Sigmoid colon (tissue), 7 donors: ENCODE measurements around the gene MAP4K5. TPM values are rescaled to one million over a fixed set of nuclear protein-coding genes. Genes with fewer than 3 reads are reported as not detected.

Experiments
- DNase-seq: peaks from one replicate; pipeline ENCODE4 v3.0.0-alpha.2; 2019
- H3K27ac ChIP-seq, 4 donors: fragments of 200-600 bp; sonication (generic); one replicate each; pipeline ENCODE4 v1.5.1; 2016 to 2019; ENCODE audit warnings: mild to moderate bottlenecking in 1 of 4
- H3K27me3 ChIP-seq, 3 donors: fragments of 200-600 bp; sonication (generic); one replicate each; pipeline ENCODE4 v1.5.1; 2019; ENCODE audit warnings: mild to moderate bottlenecking in 1 of 3
- H3K36me3 ChIP-seq, 4 donors: fragments of 200-600 bp; sonication (generic); one replicate each; pipeline ENCODE4 v1.5.1; 2016 to 2019
- H3K4me1 ChIP-seq, 4 donors: fragments of 200-600 bp; sonication (generic); one replicate each; pipeline ENCODE4 v1.5.1; 2017 to 2019
- H3K4me3 ChIP-seq, 4 donors: fragments of 200-600 bp; sonication (generic); one replicate each; pipeline ENCODE4 v1.5.1; 2017 to 2019; ENCODE audit warnings: mild to moderate bottlenecking in 2 of 4, moderate library complexity in 1 of 4
- H3K9me3 ChIP-seq, 4 donors: fragments of 200-600 bp in 3 of 4; sonication (generic) in 3 of 4; one replicate each; pipeline versions ENCODE4 v1.5.1 to v1.6.1; 2013 to 2019
- CTCF ChIP-seq, 4 experiments: fragments of 450-650 bp in 3 of 4; fragments of 200-600 bp in 1 of 4; IDR thresholded peaks; one replicate each; pipeline ENCODE4 v1.5.1; 2016 to 2019; ENCODE audit warnings: antibody characterized with exemption in 4 of 4, mild to moderate bottlenecking in 3 of 4, moderate library complexity in 2 of 4
- EP300 ChIP-seq, 4 donors: sonication (generic); formaldehyde crosslinking; IDR thresholded peaks; one replicate each; pipeline ENCODE4 v1.6.1; 2017; ENCODE audit warnings: antibody characterized with exemption in 4 of 4
- POLR2A ChIP-seq, 2 donors: fragments of 450-650 bp; IDR thresholded peaks; one replicate each; pipeline ENCODE4 v1.6.1; 2016; ENCODE audit warnings: antibody characterized with exemption in 2 of 2, mild to moderate bottlenecking in 2 of 2, moderate library complexity in 2 of 2
- POLR2AphosphoS5 ChIP-seq, 4 donors: sonication (generic); formaldehyde crosslinking; IDR thresholded peaks; one replicate each; pipeline ENCODE4 v1.6.1; 2017; ENCODE audit warnings: antibody characterized with exemption in 4 of 4
- WGBS, 2 donors: extraction: QIAGEN DNeasy Blood & Tissue Kit; methylation state at CpG; one replicate each; pipeline ENCODE4 v1.1.7; 2013; 5-methylcytosine and 5-hydroxymethylcytosine counted together
- intact Hi-C: fragments of 100-400 bp; cut with DNase I; formaldehyde crosslinking; loops from one replicate; pipeline ENCODE4 v1.15.1; 2023
- polyA plus RNA-seq, 3 donors: library from polyadenylated mRNA; stranded (reverse); fragments of 200-250 nt; gene quantifications; one replicate each; pipeline ENCODE4 v1.2.3, GENCODE V29; 2013
- total RNA-seq, 4 donors: library from RNA; depleted of rRNA; stranded (reverse); fragments of >200 nt; gene quantifications; one replicate each; pipeline ENCODE4 v1.1.0, GENCODE V29; 2016
- donor health status: healthy with polysubstance abuse.
- donor health status: Bipolar disorder and iron deficiency.
- donor health status: healthy.

MAP4K5 gene
- total and polyA plus RNA-seq, 7 donors, result 12.6 to 314 (median 144) TPM

DNA sequence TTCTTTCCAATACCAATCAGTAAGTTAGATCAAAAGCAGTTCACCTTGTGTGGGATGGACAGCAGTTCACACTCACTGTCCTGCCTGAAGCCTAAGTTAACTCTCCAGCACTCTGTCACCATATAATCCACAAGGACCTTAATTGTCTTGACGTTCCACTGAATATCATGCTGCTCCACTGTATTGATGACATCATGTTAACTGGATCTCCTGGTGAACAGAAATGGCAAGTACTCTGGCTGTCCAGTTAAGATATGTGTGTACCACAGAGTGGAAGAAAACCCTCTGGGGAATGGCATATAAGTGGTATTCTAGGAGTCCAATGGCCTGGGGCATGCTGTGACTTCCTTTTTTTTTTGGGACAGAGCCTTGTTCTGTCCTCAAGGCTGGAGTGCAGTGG is 151.9 kb downstream of the MAP4K5 start:
- intact Hi-C loops, result no loop called here
- no peak overlapping the region for H3K27ac ChIP-seq
- H3K4me3 ChIP-seq, result no peak overlapping the region
- no peaks in the 10 kb centered on the region for H3K9me3 ChIP-seq
- H3K36me3 ChIP-seq, result peaks cover 0 to 44% (median 0%) of the 10 kb centered on the region in 4 donors
- TF ChIP-seq EP300 (IDR thresholded peaks at IDR 0.05), result no peak
- no peak for TF ChIP-seq CTCF (IDR thresholded peaks at IDR 0.05)
- TF ChIP-seq POLR2AphosphoS5 (IDR thresholded peaks at IDR 0.05), result no peak
- no peak for TF ChIP-seq POLR2A (IDR thresholded peaks at IDR 0.05)
- H3K4me1 ChIP-seq, result peaks cover 0 to 4% (median 0%) of the 10 kb centered on the region in 4 donors
- WGBS, 2 donors, result 93 to 94% methylated on average over 1 of the region's 1 CpG
- H3K27me3 ChIP-seq, result no peaks in the 10 kb centered on the region
- no peak for DNase-seq

DNA sequence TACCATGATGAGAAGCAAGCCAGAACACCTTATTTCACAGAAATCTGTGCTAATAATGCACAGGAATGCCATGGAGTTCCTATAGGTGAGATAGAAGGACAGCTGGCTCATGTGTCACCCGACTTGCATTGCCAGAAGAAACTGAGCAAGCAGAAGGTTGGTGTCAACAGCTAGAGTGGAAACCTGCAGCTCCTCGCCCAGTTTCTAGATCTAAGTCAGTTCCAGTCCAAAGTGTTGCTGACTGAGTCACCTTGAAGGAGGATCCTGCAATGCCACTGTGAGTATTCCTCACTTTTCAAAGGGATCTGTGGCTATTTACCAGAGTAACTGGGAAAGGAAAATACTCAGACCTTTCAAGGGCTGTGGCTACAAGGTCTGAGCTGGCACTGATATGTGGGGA is 152.8 kb downstream of the MAP4K5 start:
- Histone ChIP-seq H3K4me3 (no peak overlapping the region), H3K27me3 (no peaks in the 10 kb centered on the region), H3K27ac (no peak overlapping the region), H3K9me3 (no peaks in the 10 kb centered on the region), H3K36me3 (peaks cover 0 to 47% (median 0%) of the 10 kb centered on the region in 4 donors), H3K4me1 (peaks cover 0 to 4% (median 0%) of the 10 kb centered on the region in 4 donors)
- DNase-seq, result no peak
- WGBS, 2 donors, result 87 to 93% methylated on average over 2 of the region's 2 CpGs
- intact Hi-C loops, result no loop called here
- TF ChIP-seq POLR2A (IDR thresholded peaks at IDR 0.05) (no peak), POLR2AphosphoS5 (IDR thresholded peaks at IDR 0.05) (no peak), CTCF (IDR thresholded peaks at IDR 0.05) (no peak)

DNA sequence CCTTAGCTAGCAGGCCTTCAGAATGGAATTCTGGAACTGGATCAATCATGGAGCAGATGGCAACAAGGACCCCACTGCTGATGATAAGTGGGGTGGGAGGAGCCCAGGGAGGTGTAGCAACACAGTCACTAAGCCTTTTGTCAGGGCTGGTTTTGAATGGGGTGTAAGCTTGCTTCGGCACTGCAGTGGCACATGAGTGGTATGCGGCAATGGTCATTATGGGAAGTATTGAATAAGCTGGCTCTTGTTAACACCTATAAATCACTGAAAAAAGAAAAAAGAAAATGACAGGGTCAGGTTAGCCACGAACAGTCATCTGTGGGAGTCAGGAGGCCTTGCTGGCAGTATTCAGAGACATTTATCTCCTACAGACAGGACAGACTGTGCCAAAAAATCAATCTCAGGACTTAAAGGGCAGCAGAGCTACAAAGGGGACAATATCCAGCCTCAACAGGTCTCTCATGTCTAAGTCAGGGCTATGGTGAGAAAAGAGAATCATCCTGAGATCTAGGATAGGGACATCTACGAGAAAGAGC is 154.8 kb downstream of the MAP4K5 start:
- H3K27ac ChIP-seq, result no peak overlapping the region
- intact Hi-C loops, result no loop called here
- 76 to 88% methylated on average over 4 of the region's 4 CpGs for WGBS, 2 donors
- no peaks in the 10 kb centered on the region for H3K9me3 ChIP-seq
- DNase-seq, result no peak
- H3K4me3 ChIP-seq, result no peak overlapping the region
- TF ChIP-seq EP300 (IDR thresholded peaks at IDR 0.05) (no peak), CTCF (IDR thresholded peaks at IDR 0.05) (no peak), POLR2A (IDR thresholded peaks at IDR 0.05) (no peak)
- H3K27me3 ChIP-seq, result no peaks in the 10 kb centered on the region
- H3K36me3 ChIP-seq, result peaks cover 0 to 47% (median 0%) of the 10 kb centered on the region in 4 donors
- peaks cover 0 to 4% (median 0%) of the 10 kb centered on the region in 4 donors for H3K4me1 ChIP-seq

- DNase-seq, result no peak
- Histone ChIP-seq H3K4me3 (no peak overlapping the region), H3K27ac (no peak overlapping the region), H3K36me3 (peaks cover 0 to 40% (median 0%) of the 10 kb centered on the region in 4 donors), H3K4me1 (peaks cover 0 to 4% (median 0%) of the 10 kb centered on the region in 4 donors), H3K9me3 (no peaks in the 10 kb centered on the region), H3K27me3 (no peaks in the 10 kb centered on the region)
- no peak for TF ChIP-seq CTCF (IDR thresholded peaks at IDR 0.05)
- TF ChIP-seq POLR2A (IDR thresholded peaks at IDR 0.05), result no peak
- no peak for TF ChIP-seq POLR2AphosphoS5 (IDR thresholded peaks at IDR 0.05)
- TF ChIP-seq EP300 (IDR thresholded peaks at IDR 0.05), result no peak
- 89 to 99% methylated on average over 5 of the region's 5 CpGs for WGBS, 2 donors
- intact Hi-C loops, result no loop called here
Measured at GRCh38 chr14:50375760-50376159, 156.6 kb downstream of the MAP4K5 start.

GRCh38 chr14:50373959-50374358 is 158.4 kb downstream of the MAP4K5 start:
- H3K9me3 ChIP-seq, result no peaks in the 10 kb centered on the region
- WGBS, 2 donors, result 19 to 61% methylated on average over 3 of the region's 3 CpGs

More at GRCh38 chr14:50373959-50374358, 158.4 kb downstream of the MAP4K5 start:
- H3K4me3 ChIP-seq, result no peak overlapping the region
- peaks cover 0 to 22% (median 0%) of the 10 kb centered on the region in 4 donors for H3K36me3 ChIP-seq
- H3K4me1 ChIP-seq, result peaks cover 0 to 4% (median 0%) of the 10 kb centered on the region in 4 donors
- TF ChIP-seq POLR2A (IDR thresholded peaks at IDR 0.05), result no peak
- TF ChIP-seq CTCF (IDR thresholded peaks at IDR 0.05), result no peak
- no peak for TF ChIP-seq POLR2AphosphoS5 (IDR thresholded peaks at IDR 0.05)
- TF ChIP-seq EP300 (IDR thresholded peaks at IDR 0.05), result no peak
- no peak for DNase-seq
- H3K27ac ChIP-seq, result no peak overlapping the region
- H3K27me3 ChIP-seq, result no peaks in the 10 kb centered on the region
- intact Hi-C loops, result no loop called here
